Keratinocyte (primary cell): Measurements from ENCODE around the gene IGFBP5. TPM values are rescaled to one million over a fixed set of nuclear protein-coding genes. Genes with fewer than 3 reads are reported as not detected.

ENCODE experiments used
- DNase-seq: peaks from one replicate; pipeline ENCODE4 v3.0.0-alpha.2; 2011; ENCODE audit warnings: low read depth, missing footprints, low spot score
- FAIRE-seq: peaks from 2 replicates; lab custom pipeline; 2011; peaks lifted over from hg19 to GRCh38; lab: Jason Lieb, UNC
- H2AFZ ChIP-seq: 2 replicates; pipeline ENCODE4 v1.6.0; 2012; ENCODE audit warnings: low read length, control low read depth, inconsistent platforms; ENCODE audit not compliant: control insufficient read depth
- H3K27ac ChIP-seq: 2 replicates; pipeline ENCODE4 v1.5.1; 2011; ENCODE audit warnings: low read length; ENCODE audit not compliant: control insufficient read depth, insufficient read depth
- H3K27me3 ChIP-seq: 3 replicates; pipeline ENCODE4 v1.6.0; 2011; ENCODE audit warnings: low read length; ENCODE audit not compliant: control insufficient read depth, insufficient read depth; ENCODE audit errors: extremely low read depth
- H3K36me3 ChIP-seq, 2 experiments: 2 replicates in 1 of 2; 3 replicates in 1 of 2; pipeline ENCODE4 v1.5.1; 2011; ENCODE audit warnings: low read length in 2 of 2, mild to moderate bottlenecking in 1 of 2; ENCODE audit not compliant: control insufficient read depth in 2 of 2, insufficient read depth in 2 of 2; ENCODE audit errors: extremely low read depth in 1 of 2
- H3K4me1 ChIP-seq: 3 replicates; pipeline ENCODE4 v1.5.1; 2011; ENCODE audit warnings: low read length; ENCODE audit not compliant: control insufficient read depth, insufficient read depth; ENCODE audit errors: extremely low read depth
- H3K4me2 ChIP-seq: 3 replicates; pipeline ENCODE4 v1.6.0; 2011; ENCODE audit warnings: low read depth, low read length; ENCODE audit not compliant: control insufficient read depth, insufficient read depth; ENCODE audit errors: extremely low read depth
- H3K4me3 ChIP-seq, 3 experiments: fragments of 200-600 bp in 1 of 3; sonication (generic) in 1 of 3; 2 replicates in 2 of 3; 3 replicates in 1 of 3; pipeline ENCODE4 v1.5.1; 2011 to 2016; ENCODE audit warnings: low read length in 3 of 3, mild to moderate bottlenecking in 3 of 3, control low read depth in 2 of 3, inconsistent platforms in 1 of 3, low read depth in 1 of 3, mixed read lengths in 1 of 3, mixed run types in 1 of 3, moderate library complexity in 1 of 3; ENCODE audit not compliant: control insufficient read depth in 2 of 3, insufficient read depth in 2 of 3; ENCODE audit errors: extremely low read depth in 1 of 3
- H3K79me2 ChIP-seq: 2 replicates; pipeline ENCODE4 v1.6.0; 2012; ENCODE audit warnings: low read length; ENCODE audit not compliant: control insufficient read depth, insufficient read depth
- H3K9ac ChIP-seq: 3 replicates; pipeline ENCODE4 v1.6.0; 2011; ENCODE audit warnings: low read length; ENCODE audit not compliant: control insufficient read depth, insufficient read depth; ENCODE audit errors: extremely low read depth
- H3K9me1 ChIP-seq: 3 replicates; pipeline ENCODE4 v1.6.0; 2011; ENCODE audit warnings: low read length; ENCODE audit not compliant: control insufficient read depth, insufficient read depth; ENCODE audit errors: extremely low read depth
- H3K9me3 ChIP-seq: 2 replicates; pipeline ENCODE4 v1.5.1; 2012; ENCODE audit warnings: low read depth, low read length; ENCODE audit not compliant: control insufficient read depth
- H4K20me1 ChIP-seq: 3 replicates; pipeline ENCODE4 v1.6.0; 2011; ENCODE audit warnings: low read length; ENCODE audit not compliant: control insufficient read depth, insufficient read depth; ENCODE audit errors: extremely low read depth
- EZH2 ChIP-seq: IDR thresholded peaks from one replicate; pipeline ENCODE4 v1.6.1; 2012; ENCODE audit warnings: inconsistent platforms, mild to moderate bottlenecking, low read length, moderate library complexity
- dilution Hi-C: fragments of 300-500 bp; cut with MboI; formaldehyde crosslinking; loops from one replicate; pipeline ENCODE4 v1.7.0; 2020; ENCODE audit warnings: low sequenced_read_pairs; ENCODE audit not compliant: extremely low pct_ligation_motif_present
- polyA plus RNA-seq, 5 experiments: library from polyadenylated mRNA; depleted of rRNA in 3 of 5; stranded (reverse) in 3 of 5; stranded (forward) in 1 of 5; unstranded in 1 of 5; fragments of >200 nt; gene quantifications; 1 replicate in 1 of 5; 2 replicates in 3 of 5; 3 replicates in 1 of 5; pipeline versions ENCODE4 v1.2.1 to v1.2.3, GENCODE V29; 2011 to 2012; ENCODE audit warnings: missing spikeins in 2 of 5, low read depth in 1 of 5, low replicate concordance in 1 of 5
- TF ChIP-seq, protein P1 (sequence below), 3 experiments: IDR thresholded peaks in 1 of 3; conservative IDR thresholded peaks in 1 of 3; optimal IDR thresholded peaks in 1 of 3; 2 replicates in 2 of 3; 3 replicates in 1 of 3; pipeline versions ENCODE3 to v1.5.1; 2011; ENCODE audit warnings: low read length in 3 of 3, mild to moderate bottlenecking in 3 of 3, moderate library complexity in 2 of 3, control low read depth in 1 of 3, inconsistent platforms in 1 of 3; ENCODE audit not compliant: insufficient read depth in 2 of 3; ENCODE audit errors: extremely low read depth in 1 of 3

The IGFBP5 gene
- polyA plus RNA-seq, 1 donor (not counting 4 experiments of a cell fraction or from before 2014, with no cell fraction given): 1.1 TPM

DNA sequence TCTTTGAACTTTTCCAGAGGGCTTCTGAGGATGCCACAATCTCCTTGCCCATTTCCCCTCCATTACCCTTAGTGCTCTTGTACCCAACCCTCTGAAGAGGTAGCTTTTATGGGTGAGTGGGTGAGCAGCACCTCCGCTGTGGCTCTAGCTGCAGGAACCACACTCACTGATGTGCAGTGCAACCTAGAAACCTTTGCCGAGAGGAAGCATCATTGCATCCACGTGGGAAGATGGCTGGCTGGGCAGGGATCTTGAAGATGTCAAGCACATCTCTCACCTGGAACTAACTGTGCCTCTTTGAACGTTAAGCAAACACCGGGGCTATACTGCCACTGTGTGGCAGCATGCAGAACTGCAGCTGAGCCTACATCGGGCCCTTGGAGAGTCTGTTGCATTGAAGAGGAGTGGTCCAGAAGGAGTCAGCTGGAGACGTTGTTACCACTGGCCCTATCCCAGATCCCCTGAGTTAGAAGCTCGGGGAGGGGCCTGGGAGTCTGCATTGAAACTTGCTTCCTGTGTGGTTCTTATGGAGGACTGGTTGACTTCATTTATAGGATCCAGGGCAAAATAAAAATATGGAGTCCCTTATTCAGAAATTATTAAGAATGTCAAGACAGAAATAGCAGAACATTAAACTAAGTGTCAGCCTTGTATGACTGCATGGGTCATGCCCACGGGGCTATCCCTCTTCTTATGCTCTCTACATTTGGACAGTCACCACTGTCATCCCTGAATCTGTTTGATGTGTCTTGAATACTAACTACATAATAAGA is 28.7 kb downstream of the IGFBP5 start:
- peaks cover 4% of the 10 kb centered on the region for H3K9me1 ChIP-seq
- H3K36me3 ChIP-seq: no peaks in the 10 kb centered on the region
- no peaks in the 10 kb centered on the region for H3K79me2 ChIP-seq
- FAIRE-seq (peak; percentile 100), DNase-seq (peak; percentile 57)
- H3K4me1 ChIP-seq: peaks cover 22% of the 10 kb centered on the region
- no peak overlapping the region for H3K4me3 ChIP-seq
- H4K20me1 ChIP-seq: no peaks in the 10 kb centered on the region
- TF ChIP-seq EZH2: no peak
- TF ChIP-seq, protein P1, sequence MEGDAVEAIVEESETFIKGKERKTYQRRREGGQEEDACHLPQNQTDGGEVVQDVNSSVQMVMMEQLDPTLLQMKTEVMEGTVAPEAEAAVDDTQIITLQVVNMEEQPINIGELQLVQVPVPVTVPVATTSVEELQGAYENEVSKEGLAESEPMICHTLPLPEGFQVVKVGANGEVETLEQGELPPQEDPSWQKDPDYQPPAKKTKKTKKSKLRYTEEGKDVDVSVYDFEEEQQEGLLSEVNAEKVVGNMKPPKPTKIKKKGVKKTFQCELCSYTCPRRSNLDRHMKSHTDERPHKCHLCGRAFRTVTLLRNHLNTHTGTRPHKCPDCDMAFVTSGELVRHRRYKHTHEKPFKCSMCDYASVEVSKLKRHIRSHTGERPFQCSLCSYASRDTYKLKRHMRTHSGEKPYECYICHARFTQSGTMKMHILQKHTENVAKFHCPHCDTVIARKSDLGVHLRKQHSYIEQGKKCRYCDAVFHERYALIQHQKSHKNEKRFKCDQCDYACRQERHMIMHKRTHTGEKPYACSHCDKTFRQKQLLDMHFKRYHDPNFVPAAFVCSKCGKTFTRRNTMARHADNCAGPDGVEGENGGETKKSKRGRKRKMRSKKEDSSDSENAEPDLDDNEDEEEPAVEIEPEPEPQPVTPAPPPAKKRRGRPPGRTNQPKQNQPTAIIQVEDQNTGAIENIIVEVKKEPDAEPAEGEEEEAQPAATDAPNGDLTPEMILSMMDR (optimal IDR thresholded peaks at IDR 0.05 in 1 of 3, IDR thresholded peaks at IDR 0.05 in 1 of 3, conservative IDR thresholded peaks at IDR 0.05 in 1 of 3; ENCODE audit: extremely low read depth in 1 of 3, insufficient read depth in 2 of 3, low read length in 3 of 3): peak; percentile 95 to 100 (median 99)
- H3K9ac ChIP-seq: no peak overlapping the region
- H2AFZ ChIP-seq: no peak overlapping the region
- H3K4me2 ChIP-seq: no peak overlapping the region
- no peaks in the 10 kb centered on the region for H3K9me3 ChIP-seq
- peaks cover 11% of the 10 kb centered on the region for H3K27me3 ChIP-seq
- dilution Hi-C loops: no loop called here
- no peak overlapping the region for H3K27ac ChIP-seq

DNA sequence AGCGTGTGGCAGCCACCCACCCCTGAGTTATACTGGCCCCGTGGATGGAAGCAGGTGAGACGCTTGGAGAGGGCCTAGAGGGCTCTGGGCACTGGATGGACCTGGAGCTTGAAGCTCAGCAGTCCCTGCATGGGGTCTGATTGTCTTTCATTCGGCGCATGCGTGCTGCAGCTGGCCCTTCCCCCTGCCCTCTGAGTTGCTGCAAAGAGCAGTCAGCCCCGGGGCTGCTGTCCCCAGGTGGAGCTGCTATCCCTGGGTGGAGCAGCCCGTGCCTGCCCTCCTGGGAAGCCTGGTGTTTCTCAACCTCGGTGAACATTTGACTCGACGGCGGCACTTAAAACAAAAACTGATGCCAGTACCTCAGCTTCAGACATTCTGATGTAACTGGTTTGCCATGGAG is 29.6 kb downstream of the IGFBP5 start:
- Histone ChIP-seq H3K9me1 (peaks cover 4% of the 10 kb centered on the region), H3K27ac (peak overlapping the region; percentile 26), H3K79me2 (no peaks in the 10 kb centered on the region), H3K4me3 (peak overlapping the region in 2 of 3 experiments; percentile 32 to 48), H4K20me1 (no peaks in the 10 kb centered on the region), H3K27me3 (peaks cover 6% of the 10 kb centered on the region), H3K4me2 (peak overlapping the region; percentile 89), H3K36me3 (no peaks in the 10 kb centered on the region), H3K9me3 (no peaks in the 10 kb centered on the region), H2AFZ (peak overlapping the region; percentile 46), H3K9ac (peak overlapping the region; percentile 50), H3K4me1 (peaks cover 22% of the 10 kb centered on the region)
- FAIRE-seq (no peak), DNase-seq (peak; percentile 53)
- dilution Hi-C loops: no loop called here
- no peak for TF ChIP-seq EZH2
- TF ChIP-seq, protein P1 (optimal IDR thresholded peaks at IDR 0.05 in 1 of 3, IDR thresholded peaks at IDR 0.05 in 1 of 3, conservative IDR thresholded peaks at IDR 0.05 in 1 of 3; ENCODE audit: extremely low read depth in 1 of 3, insufficient read depth in 2 of 3, low read length in 3 of 3): peak in 1 of 3 experiments; percentile 15
